ENCODE measurements around the gene METTL21C.

DNA sequence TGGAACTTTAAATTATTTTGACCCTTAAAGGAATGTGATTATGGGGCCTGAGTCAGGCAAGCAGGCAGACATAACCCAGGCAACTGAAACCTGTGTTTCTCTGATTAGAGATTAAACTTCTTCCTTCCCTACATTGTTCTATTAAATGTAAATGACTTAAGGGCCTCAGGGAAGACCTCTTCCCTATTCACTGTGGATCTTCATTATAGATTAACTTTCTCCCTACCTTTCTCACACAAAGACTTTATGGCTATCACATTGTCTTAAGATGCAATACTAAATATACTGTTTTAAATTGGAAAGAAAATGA, 8.8 kb upstream of the METTL21C start:
- TF ChIP-seq POLR2AphosphoS5 (IDR thresholded peaks at IDR 0.05) = no peak
- TF ChIP-seq, protein P1, sequence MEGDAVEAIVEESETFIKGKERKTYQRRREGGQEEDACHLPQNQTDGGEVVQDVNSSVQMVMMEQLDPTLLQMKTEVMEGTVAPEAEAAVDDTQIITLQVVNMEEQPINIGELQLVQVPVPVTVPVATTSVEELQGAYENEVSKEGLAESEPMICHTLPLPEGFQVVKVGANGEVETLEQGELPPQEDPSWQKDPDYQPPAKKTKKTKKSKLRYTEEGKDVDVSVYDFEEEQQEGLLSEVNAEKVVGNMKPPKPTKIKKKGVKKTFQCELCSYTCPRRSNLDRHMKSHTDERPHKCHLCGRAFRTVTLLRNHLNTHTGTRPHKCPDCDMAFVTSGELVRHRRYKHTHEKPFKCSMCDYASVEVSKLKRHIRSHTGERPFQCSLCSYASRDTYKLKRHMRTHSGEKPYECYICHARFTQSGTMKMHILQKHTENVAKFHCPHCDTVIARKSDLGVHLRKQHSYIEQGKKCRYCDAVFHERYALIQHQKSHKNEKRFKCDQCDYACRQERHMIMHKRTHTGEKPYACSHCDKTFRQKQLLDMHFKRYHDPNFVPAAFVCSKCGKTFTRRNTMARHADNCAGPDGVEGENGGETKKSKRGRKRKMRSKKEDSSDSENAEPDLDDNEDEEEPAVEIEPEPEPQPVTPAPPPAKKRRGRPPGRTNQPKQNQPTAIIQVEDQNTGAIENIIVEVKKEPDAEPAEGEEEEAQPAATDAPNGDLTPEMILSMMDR (IDR thresholded peaks at IDR 0.05) = no peak
